ENCODE data around the gene UBE2E1.
"Not testable (repeated sequence)": the region's sequence is repeated elsewhere in the genome, so short reads cannot be mapped to it uniquely, and the experiment has no call there.

UBE2E1 gene

DNA sequence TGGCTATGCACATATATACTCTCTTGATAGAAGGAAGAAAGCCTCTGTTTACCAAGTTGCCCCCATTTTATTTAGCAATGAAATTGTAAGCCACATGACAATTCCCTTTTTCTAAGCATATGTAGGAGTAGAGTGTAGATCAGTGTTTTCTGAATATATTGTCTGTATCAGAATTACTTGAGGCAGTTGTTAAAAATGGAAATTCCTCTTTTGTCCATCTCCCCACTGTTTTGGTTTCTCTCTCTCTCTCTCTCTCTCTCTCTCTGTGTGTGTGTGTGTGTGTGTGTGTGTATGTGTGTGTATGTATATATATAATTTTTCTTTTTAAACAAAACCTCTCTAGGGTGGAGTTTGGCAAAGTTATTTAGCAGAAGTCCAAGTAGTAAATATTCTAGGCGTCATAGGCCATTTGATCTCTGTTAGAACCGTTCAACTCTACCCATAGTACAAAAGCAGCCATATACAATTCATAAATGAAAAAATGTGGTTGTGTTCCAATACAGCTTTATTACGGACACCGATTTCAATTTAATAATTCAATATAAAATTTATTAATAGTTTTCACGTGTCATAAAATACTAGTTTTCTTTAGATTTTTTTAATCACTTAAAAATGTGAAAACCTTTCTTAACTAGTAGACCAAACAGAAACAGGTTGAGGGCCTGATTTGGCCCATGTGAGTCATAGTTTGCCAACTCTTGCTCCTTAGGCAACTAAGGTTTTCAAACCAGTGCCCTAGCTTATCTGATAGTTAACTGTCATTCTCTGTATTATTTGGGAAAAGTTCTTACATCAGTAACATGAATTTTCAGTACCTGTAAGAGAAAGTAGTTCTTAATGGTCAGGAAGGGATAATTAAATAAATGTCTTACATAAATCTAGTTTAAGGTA is 39.8 kb downstream of the UBE2E1 start:
- CTCF ChIA-PET = interaction anchor here (0.6 to 0.7 kb wide), 2 partner anchors 113 to 975 kb away, joined by 4 read pairs; no protein-coding TSS in a partner anchor
- no peak for TF ChIP-seq L3MBTL2 (conservative IDR thresholded peaks at IDR 0.05)
- TF ChIP-seq SP1 (IDR thresholded peaks at IDR 0.05) = no peak
- no peak for TF ChIP-seq ARNT (IDR thresholded peaks at IDR 0.05)
- TF ChIP-seq CTBP1 (IDR thresholded peaks at IDR 0.05; ENCODE audit: borderline replicate concordance) = no peak
- no peak for TF ChIP-seq HDGF (IDR thresholded peaks at IDR 0.05; ENCODE audit: borderline replicate concordance)
- no peak for TF ChIP-seq TARDBP (IDR thresholded peaks at IDR 0.05)
- TF ChIP-seq FOXM1 (IDR thresholded peaks at IDR 0.05; ENCODE audit: borderline replicate concordance) = no peak
- no peak for TF ChIP-seq FOXA1 (IDR thresholded peaks at IDR 0.05)
- no peak for TF ChIP-seq SUZ12 (IDR thresholded peaks at IDR 0.05)
- no peak for TF ChIP-seq NFRKB (IDR thresholded peaks at IDR 0.05)
- TF ChIP-seq ELF4 (IDR thresholded peaks at IDR 0.05) = no peak
- no peak for TF ChIP-seq LEF1 (IDR thresholded peaks at IDR 0.05; ENCODE audit: borderline replicate concordance)
- no peak for TF ChIP-seq ZNF384 (IDR thresholded peaks at IDR 0.05)
- no peak for DNase-seq (ENCODE audit: extremely low spot score)
- POLR2A ChIA-PET = no interaction called here

DNA sequence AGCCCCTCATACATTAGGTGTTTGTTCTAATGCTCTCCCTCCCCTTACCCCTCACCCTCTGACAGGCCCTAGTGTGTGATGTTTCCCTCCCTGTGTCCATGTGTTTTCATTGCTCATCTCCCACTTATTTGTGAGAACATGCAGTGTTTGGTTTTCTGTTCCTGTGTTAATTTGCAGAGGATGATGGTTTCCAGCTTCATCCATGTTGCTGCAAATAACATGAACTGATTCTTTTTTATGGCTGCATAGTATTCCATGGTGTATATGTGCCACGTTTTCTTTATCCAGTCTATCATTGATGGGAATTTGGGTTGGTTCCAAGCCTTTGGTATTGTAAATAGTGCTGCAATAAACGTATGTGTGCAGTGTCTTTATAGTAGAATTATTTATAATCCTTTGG is 43.7 kb downstream of the UBE2E1 start:
- DNase-seq (ENCODE audit: extremely low spot score); POLR2A ChIA-PET; CTCF ChIA-PET: not testable (repeated sequence)

DNA sequence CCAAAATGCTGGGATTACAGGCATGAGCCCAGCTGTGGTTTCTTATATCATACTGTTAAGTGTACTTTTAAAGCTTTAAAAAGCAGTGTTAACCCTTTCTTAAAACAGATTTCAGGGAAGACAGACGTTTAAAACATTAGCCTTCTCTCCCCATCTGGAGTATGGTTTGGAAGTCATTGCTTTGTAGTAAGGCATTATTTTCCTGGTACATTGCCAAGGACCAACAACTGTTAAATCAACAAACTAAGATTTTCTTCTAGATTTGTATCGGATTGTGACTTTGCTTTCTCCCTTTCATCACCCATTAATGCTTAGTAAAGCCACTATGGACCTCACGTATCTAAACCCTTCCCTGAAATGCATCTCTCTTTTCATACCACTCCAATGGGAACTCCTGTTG is 50.5 kb downstream of the UBE2E1 start:
- no peak for DNase-seq (ENCODE audit: extremely low spot score)
- CTCF ChIA-PET = interaction anchor here (1.5 kb wide), 1 partner anchor 22 kb away, joined by 4 read pairs; no protein-coding TSS in a partner anchor
- POLR2A ChIA-PET = no interaction called here
- no peak for TF ChIP-seq SUZ12 (IDR thresholded peaks at IDR 0.05)

DNA sequence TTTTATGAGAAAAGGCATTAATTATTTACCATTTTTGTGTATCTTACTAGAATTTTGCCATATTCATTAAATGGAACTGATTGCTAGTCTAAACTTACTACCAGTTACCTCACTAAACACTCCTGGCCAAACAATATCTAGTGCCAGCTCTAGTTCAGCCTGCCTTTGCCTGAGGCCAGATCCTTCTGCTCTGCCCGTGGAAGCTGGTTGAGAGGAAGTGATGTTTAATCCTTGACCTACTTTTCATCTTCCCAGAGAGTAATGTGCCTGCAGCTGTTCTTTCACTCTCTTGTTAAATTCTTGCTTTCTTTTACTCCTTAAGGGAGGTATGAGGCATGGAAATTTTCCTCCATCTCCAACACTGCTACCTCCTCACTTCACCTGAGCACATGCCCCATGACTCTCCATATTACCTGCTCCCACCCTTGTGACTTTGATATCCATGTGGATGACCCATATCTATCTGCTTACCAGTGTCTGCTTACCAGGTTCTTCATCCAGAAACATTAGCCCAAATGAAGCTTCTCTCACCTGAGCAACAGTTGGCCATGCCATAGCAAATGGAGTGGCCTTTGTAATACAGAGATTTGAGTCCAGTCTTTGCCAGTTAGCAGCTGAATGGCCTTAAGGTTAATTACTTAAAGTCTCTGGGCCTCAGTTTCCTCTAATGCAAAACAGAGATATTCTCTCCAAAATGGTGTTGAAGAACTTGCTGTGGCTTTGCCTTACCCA is 53.4 kb downstream of the UBE2E1 start:
- POLR2A ChIA-PET = interaction anchor here (1.8 kb wide), 1 partner anchor 58 kb away, joined by 8 read pairs; the partner anchor contains the start of genes NKIRAS1 and RPL15
- TF ChIP-seq BHLHE40 (IDR thresholded peaks at IDR 0.05; ENCODE audit: borderline replicate concordance) (no peak), TARDBP (IDR thresholded peaks at IDR 0.05) (no peak), FOXM1 (IDR thresholded peaks at IDR 0.05; ENCODE audit: borderline replicate concordance) (no peak), SP1 (IDR thresholded peaks at IDR 0.05) (no peak), HDGF (IDR thresholded peaks at IDR 0.05; ENCODE audit: borderline replicate concordance) (no peak), FOXA1 (IDR thresholded peaks at IDR 0.05) (no peak), FOXK2 (IDR thresholded peaks at IDR 0.05) (no peak), CTBP1 (IDR thresholded peaks at IDR 0.05; ENCODE audit: borderline replicate concordance) (no peak), NFRKB (IDR thresholded peaks at IDR 0.05) (no peak), ZNF384 (IDR thresholded peaks at IDR 0.05) (no peak), ARNT (IDR thresholded peaks at IDR 0.05) (no peak), LEF1 (IDR thresholded peaks at IDR 0.05; ENCODE audit: borderline replicate concordance) (no peak), SUZ12 (IDR thresholded peaks at IDR 0.05) (no peak), L3MBTL2 (conservative IDR thresholded peaks at IDR 0.05) (no peak), ELF4 (IDR thresholded peaks at IDR 0.05) (no peak)
- TF ChIP-seq, protein P1, sequence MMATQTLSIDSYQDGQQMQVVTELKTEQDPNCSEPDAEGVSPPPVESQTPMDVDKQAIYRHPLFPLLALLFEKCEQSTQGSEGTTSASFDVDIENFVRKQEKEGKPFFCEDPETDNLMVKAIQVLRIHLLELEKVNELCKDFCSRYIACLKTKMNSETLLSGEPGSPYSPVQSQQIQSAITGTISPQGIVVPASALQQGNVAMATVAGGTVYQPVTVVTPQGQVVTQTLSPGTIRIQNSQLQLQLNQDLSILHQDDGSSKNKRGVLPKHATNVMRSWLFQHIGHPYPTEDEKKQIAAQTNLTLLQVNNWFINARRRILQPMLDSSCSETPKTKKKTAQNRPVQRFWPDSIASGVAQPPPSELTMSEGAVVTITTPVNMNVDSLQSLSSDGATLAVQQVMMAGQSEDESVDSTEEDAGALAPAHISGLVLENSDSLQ (IDR thresholded peaks at IDR 0.05) = no peak
- CTCF ChIA-PET = interaction anchor here (1.7 kb wide), 1 partner anchor 25 kb away, joined by 4 read pairs; no protein-coding TSS in a partner anchor
- DNase-seq (ENCODE audit: extremely low spot score) = no peak

DNA sequence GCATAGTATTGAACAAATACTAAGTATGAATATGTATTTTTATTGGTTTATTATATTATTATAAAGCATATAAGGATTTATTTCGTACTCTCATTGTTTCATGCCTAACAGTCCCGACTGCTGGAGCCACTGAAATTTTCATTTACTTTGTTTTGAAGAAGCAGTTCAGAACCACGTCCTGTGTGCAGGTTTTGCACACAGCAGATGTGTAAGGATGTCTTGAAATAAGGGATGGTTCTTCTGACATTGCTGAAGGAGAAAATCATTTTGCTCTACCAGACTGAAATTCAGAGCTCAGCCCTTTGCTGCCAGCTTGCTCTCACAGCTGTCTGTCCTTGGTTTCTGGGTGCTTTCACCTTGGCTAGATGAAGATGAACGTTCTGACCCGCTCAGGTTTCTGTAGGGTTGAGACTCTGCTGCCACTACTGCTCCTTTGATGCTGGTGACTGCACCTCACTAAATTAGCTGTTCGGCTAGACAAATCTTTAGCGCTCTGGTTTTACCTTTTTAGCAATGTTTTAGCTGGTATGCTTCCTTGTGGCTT is 54.2 kb downstream of the UBE2E1 start:
- no peak for DNase-seq (ENCODE audit: extremely low spot score)
- POLR2A ChIA-PET = interaction anchor here (1.8 kb wide), 1 partner anchor 57 kb away, joined by 8 read pairs; the partner anchor contains the start of genes NKIRAS1 and RPL15
- CTCF ChIA-PET = interaction anchor here (1.7 kb wide), 1 partner anchor 26 kb away, joined by 4 read pairs; no protein-coding TSS in a partner anchor
- TF ChIP-seq FOXK2 (IDR thresholded peaks at IDR 0.05) (no peak), LEF1 (IDR thresholded peaks at IDR 0.05; ENCODE audit: borderline replicate concordance) (no peak), FOXM1 (IDR thresholded peaks at IDR 0.05; ENCODE audit: borderline replicate concordance) (no peak), HDGF (IDR thresholded peaks at IDR 0.05; ENCODE audit: borderline replicate concordance) (no peak), SUZ12 (IDR thresholded peaks at IDR 0.05) (no peak), ZNF384 (IDR thresholded peaks at IDR 0.05) (no peak)
- TF ChIP-seq, protein P1 (IDR thresholded peaks at IDR 0.05) = no peak

DNA sequence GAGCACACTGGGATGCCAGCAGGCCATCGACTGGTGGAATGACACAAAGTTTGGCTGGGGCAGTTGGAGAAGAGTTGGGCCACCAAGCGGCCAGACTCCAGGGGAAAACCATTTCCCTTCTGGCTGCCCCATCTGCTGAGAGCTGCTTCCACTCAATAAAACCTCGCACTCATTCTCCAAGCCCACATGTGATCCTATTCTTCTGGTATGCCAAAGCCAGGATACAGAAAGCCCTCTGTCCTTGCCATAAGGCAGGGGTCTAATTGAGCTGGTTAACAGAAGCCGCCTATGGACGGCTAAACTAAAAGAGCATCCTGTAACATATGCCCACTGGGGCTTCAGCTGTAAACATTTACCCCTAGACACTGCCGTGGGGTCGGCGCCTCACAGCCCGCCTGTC is 55.9 kb downstream of the UBE2E1 start:
- CTCF ChIA-PET = no interaction called here
- TF ChIP-seq, protein P1 (IDR thresholded peaks at IDR 0.05) = no peak
- TF ChIP-seq HDGF (IDR thresholded peaks at IDR 0.05; ENCODE audit: borderline replicate concordance) (no peak), FOXM1 (IDR thresholded peaks at IDR 0.05; ENCODE audit: borderline replicate concordance) (no peak), LEF1 (IDR thresholded peaks at IDR 0.05; ENCODE audit: borderline replicate concordance) (no peak), ZNF384 (IDR thresholded peaks at IDR 0.05) (no peak), SUZ12 (IDR thresholded peaks at IDR 0.05) (no peak), ARNT (IDR thresholded peaks at IDR 0.05) (no peak), TARDBP (IDR thresholded peaks at IDR 0.05) (no peak), NFRKB (IDR thresholded peaks at IDR 0.05) (no peak), CTBP1 (IDR thresholded peaks at IDR 0.05; ENCODE audit: borderline replicate concordance) (no peak), SP1 (IDR thresholded peaks at IDR 0.05) (no peak), BHLHE40 (IDR thresholded peaks at IDR 0.05; ENCODE audit: borderline replicate concordance) (no peak), FOXK2 (IDR thresholded peaks at IDR 0.05) (no peak), ELF4 (IDR thresholded peaks at IDR 0.05) (no peak), FOXA1 (IDR thresholded peaks at IDR 0.05) (no peak), L3MBTL2 (conservative IDR thresholded peaks at IDR 0.05) (no peak)
- DNase-seq (ENCODE audit: extremely low spot score) = no peak
- POLR2A ChIA-PET = no interaction called here
